GM21619 (cell line): ENCODE results near the gene PDCD4.
"Not testable (repeated sequence)": the region's sequence is repeated elsewhere in the genome, so short reads cannot be mapped to it uniquely, and the experiment has no call there.

Source experiments
- ATAC-seq: cut with Tn5 transposase; IDR thresholded peaks from one replicate; pipeline ENCODE4 v1.9.1; 2021; ENCODE audit not compliant: unreplicated experiment

The PDCD4 gene

GRCh38 chr10:110880012-110880411, 8.3 kb downstream of the PDCD4 start:
- ATAC-seq = no peak

GRCh38 chr10:110881247-110881646, 9.5 kb downstream of the PDCD4 start:
- ATAC-seq = no peak

- no peak for ATAC-seq
Observed at GRCh38 chr10:110881905-110882304, 10.2 kb downstream of the PDCD4 start.

- ATAC-seq = no peak
Observed at GRCh38 chr10:110883924-110884323, 12.2 kb downstream of the PDCD4 start.

- ATAC-seq = no peak
Observed at GRCh38 chr10:110885932-110886674, 14.4 kb downstream of the PDCD4 start.

GRCh38 chr10:110887560-110887959, 15.8 kb downstream of the PDCD4 start:
- ATAC-seq = no peak

DNA sequence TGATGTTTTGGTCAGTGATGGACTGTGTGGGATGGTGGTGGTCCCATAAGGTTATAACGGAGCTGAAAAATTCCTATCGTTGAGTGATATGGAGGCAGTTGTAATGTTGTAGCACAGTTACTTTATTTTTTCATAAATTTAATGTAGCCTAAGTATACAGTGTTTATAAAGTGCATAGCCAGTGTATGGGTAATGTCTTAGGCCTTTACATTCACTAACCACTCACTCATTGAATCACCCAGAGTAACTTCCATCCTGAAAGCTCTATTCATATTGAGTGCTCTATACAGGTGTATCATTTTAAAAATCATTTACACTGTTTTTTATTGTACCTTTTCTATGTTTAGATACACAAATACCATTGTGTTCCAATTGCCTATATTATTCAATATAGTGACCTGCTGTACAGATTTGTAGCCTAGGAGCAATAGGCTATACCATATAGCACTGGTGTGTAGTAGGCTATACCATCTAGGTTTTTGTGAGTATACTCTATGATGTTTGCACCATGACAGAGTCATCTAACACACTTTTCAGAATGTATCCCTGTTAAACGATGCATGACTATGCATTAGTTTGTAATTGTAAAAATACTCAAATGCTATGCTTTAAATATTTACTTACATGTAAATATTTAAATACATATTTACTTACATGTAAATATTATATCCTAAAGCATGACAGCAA, 21.0 kb downstream of the PDCD4 start:
- no peak for ATAC-seq

DNA sequence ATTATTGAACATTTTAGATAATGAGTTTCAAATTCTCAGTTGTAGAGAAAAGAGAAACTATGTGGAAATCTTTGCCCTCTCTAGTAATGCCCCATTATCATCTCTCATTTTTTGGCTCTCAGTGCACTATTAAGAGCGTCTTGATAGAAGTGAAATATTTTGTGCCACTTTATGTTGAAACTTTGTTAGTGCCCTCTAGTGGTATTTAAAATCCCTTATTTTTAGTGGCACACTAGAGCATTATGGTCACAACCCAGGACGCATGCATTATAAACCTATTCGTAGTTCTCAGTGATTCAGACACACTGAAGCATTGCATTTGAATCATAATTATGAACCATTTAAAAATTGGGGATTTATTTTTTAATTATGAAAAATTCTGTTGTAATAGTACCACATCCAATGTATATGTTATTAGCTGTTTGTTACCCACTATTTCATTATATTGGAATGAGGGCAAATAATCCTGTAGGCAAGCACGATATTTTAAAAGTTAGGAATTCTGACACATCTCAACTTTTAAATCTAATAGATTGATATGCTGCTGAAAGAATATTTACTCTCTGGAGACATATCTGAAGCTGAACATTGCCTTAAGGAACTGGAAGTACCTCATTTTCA, 21.9 kb downstream of the PDCD4 start:
- ATAC-seq = peak; percentile 77

DNA sequence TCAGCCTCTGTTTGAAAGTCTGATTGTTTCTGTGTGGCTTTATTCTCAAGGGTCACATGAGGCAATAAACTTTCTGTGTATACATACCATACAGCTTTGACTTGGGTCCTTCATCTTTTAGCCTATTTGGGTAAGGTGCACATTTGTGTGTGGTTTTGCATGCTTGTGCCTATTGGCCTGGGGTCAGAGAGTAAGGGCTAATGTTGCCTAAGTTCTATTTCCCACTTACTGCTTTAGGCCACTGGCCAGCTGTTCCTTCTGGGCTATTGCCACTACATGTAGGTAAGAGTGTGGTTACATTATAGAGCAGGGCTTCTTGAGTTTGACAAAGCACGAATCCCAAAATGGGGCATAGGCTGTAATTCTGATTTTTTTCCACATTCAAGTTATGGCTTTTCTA, 25.5 kb downstream of the PDCD4 start:
- ATAC-seq = no peak

- ATAC-seq = no peak
Observed at GRCh38 chr10:110898391-110898790, 26.7 kb downstream of the PDCD4 start.

- no peak for ATAC-seq
Observed at GRCh38 chr10:110900983-110901382, 29.3 kb downstream of the PDCD4 start.

GRCh38 chr10:110901954-110902819, 30.5 kb downstream of the PDCD4 start:
- no peak for ATAC-seq

DNA sequence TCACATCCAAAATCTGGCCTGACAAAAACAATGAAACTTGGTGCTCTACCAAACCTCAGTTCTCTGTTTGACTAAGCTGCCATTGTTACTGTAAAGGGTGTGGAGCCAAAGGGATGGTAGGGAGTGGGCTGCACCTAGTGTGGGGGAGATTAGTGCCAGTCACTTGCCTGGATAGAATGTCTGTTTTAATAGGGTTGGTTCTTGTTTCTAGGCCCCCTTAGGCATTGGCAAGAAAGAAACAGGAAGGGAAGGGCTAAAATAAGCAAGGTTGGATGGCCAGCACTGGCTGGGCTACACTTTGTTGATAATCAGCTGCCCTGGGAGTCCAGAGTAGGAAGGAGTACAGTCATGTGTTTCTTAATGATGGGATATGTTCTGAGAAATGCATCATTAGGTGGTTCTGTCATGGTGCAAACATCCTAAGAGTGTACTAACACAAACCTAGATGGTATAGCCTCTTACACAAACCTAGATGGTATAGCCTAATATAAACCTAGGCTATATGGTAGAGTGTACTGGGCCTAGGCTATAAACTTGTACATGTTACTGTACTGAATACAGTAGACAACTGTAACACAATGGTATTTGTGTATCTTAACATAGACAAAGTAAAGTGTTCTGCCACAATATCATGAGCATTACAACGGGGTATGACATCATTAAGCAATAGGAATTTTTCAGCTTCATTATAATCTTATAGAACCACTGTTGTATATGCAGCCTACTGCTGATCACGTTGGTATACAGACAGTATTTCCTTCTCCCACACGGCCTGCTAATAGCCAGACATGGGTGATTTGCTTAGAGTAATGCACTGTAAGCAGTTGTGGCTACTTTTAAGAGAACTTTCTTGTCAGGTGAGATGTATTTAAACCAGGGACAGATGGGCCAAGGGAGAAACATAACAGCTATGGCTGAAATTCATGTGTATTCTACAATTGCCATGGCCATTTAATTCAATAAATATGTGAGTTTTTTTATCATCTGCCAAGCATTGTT, 31.9 kb downstream of the PDCD4 start:
- ATAC-seq = no peak

DNA sequence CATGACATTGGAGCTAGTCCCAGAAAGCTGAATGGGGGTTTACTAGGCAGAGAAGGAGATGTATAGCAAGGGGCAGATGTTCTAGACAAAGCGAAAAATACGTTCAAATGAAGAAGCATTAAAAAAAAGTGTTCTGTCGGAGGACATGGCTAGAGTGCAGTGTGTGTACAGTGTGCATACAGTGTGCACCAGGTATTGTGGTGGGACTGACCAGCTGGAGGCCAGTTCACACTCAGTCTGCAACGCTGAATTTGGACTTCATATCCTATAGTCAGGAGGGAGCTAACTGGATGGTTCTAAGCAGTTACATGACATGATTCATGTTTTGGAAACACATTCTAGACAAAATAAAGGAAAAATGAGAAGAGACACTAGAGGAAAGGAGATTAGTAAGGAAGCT, 38.4 kb downstream of the PDCD4 start:
- no peak for ATAC-seq

- no peak for ATAC-seq
Observed at GRCh38 chr10:110912374-110912773, 40.6 kb downstream of the PDCD4 start.

DNA sequence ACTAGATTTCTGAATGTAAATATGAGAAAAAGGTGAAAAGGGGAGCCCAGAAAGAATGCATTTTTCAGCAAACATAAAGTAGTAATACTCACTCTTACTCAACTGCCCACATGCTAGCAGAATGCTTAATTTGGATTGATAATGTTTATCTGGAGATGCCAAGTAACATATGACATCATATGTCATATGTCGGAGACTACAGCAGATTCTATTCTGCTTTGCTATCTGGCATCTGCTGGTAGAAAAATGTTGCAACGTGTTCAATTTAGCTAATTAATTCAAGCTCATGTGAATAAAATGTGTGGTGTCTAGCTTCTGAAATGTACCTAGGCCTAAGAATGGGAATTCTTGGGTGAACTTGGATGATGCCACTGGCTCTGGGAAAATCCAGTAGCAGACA, 42.7 kb downstream of the PDCD4 start:
- no peak for ATAC-seq

DNA sequence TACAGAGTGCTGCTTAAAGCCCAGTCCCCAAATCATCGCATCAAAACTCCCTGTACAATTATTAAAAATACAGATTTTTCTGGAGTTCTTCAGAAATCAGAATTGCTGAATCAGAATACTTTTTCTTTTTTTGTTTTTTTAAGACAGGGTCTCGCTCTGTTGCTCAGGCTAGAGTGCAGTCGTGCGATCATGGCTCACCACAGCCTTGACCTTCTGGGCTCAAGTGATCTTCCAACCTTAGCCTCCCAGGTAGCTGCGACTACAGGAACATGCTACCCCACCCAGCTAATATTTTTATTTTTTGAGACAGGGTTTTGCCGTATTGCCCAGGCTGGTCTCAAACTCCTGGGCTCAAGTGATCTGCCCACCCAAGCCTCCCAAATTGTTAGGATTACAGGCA, 43.3 kb downstream of the PDCD4 start:
- ATAC-seq = no peak

DNA sequence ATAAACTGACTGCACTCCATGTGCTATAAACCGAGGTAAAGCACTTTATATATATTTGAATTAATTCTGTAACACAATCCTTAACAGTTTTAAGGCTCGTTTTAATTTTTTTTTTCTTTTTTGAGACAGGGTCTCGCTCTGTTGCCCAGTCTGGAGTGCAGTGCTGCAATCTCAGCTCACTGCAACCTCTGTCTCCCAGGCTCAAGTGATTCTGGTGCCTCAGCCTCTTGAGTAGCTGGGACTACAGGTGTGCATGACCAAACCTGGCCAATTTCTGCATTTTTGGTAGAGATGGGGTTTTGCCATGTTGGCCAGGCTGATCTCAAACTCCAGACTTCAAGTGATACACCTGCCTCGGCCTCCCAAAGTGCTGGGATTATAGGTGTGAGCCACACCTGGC, 43.9 kb downstream of the PDCD4 start:
- not testable (repeated sequence) for ATAC-seq

GRCh38 chr10:110916554-110917346, 45.0 kb downstream of the PDCD4 start:
- ATAC-seq = no peak
